Nephron (organoid): Measurements from ENCODE around the gene PALD1.

ENCODE experiments used
- H3K27ac Mint-ChIP-seq, 3 experiments: 2 replicates each; pipeline ENCODE4 v1.8.0; 2020; ENCODE audit warnings: mixed read lengths in 3 of 3, mild to moderate bottlenecking in 2 of 3, moderate library complexity in 1 of 3
- H3K27me3 Mint-ChIP-seq: 2 replicates; pipeline ENCODE4 v1.8.0; 2021; ENCODE audit warnings: low read depth, mild to moderate bottlenecking, moderate library complexity, mixed read lengths
- H3K36me3 Mint-ChIP-seq: 2 replicates; pipeline ENCODE4 v1.8.0; 2020; ENCODE audit warnings: low read depth, mixed read lengths
- H3K4me1 Mint-ChIP-seq: 2 replicates; pipeline ENCODE4 v1.8.0; 2020; ENCODE audit warnings: mixed read lengths
- H3K4me3 Mint-ChIP-seq, 3 experiments: 2 replicates each; pipeline ENCODE4 v1.8.0; 2020; ENCODE audit warnings: mild to moderate bottlenecking in 3 of 3, mixed read lengths in 3 of 3, moderate library complexity in 2 of 3
- H3K9me3 Mint-ChIP-seq: 2 replicates; pipeline ENCODE4 v1.8.0; 2020; ENCODE audit warnings: mixed read lengths
- CTCF ChIP-seq, 3 experiments: fragments of 200-600 bp; sonication (generic); IDR thresholded peaks; one replicate each; pipeline ENCODE4 v1.5.0; 2021; ENCODE audit warnings: antibody characterized with exemption in 3 of 3; ENCODE audit not compliant: unreplicated experiment in 3 of 3

Gene PALD1

GRCh38 chr10:70479165-70479581, 606 bp downstream of the PALD1 start:
- H3K27me3 Mint-ChIP-seq, result peaks cover 41% of the 10 kb centered on the region
- peaks cover 61% of the 10 kb centered on the region for H3K4me1 Mint-ChIP-seq
- no peaks in the 10 kb centered on the region for H3K36me3 Mint-ChIP-seq
- H3K4me3 Mint-ChIP-seq, result peak overlapping the region; percentile 79 to 85 (median 83)
- TF ChIP-seq CTCF (IDR thresholded peaks at IDR 0.05; ENCODE audit: unreplicated experiment in 3 of 3), result no peak
- no peaks in the 10 kb centered on the region for H3K9me3 Mint-ChIP-seq
- H3K27ac Mint-ChIP-seq, result peak overlapping the region in 1 of 3 experiments; percentile 6

GRCh38 chr10:70479626-70480238, 1.2 kb downstream of the PALD1 start:
- no peaks in the 10 kb centered on the region for H3K36me3 Mint-ChIP-seq
- no peak for TF ChIP-seq CTCF (IDR thresholded peaks at IDR 0.05; ENCODE audit: unreplicated experiment in 3 of 3)
- H3K27me3 Mint-ChIP-seq, result peaks cover 38% of the 10 kb centered on the region
- H3K27ac Mint-ChIP-seq, result peak overlapping the region in 2 of 3 experiments; percentile 6 to 54
- H3K9me3 Mint-ChIP-seq, result no peaks in the 10 kb centered on the region
- peaks cover 56% of the 10 kb centered on the region for H3K4me1 Mint-ChIP-seq
- H3K4me3 Mint-ChIP-seq, result peak overlapping the region; percentile 79 to 85 (median 83)

- no peak for TF ChIP-seq CTCF (IDR thresholded peaks at IDR 0.05; ENCODE audit: unreplicated experiment in 3 of 3)
- Mint-ChIP-seq H3K36me3 (no peaks in the 10 kb centered on the region), H3K27ac (peak overlapping the region in 2 of 3 experiments; percentile 6 to 54), H3K4me1 (peaks cover 50% of the 10 kb centered on the region), H3K9me3 (no peaks in the 10 kb centered on the region), H3K27me3 (peaks cover 31% of the 10 kb centered on the region), H3K4me3 (peak overlapping the region; percentile 79 to 85 (median 83))
Observed at GRCh38 chr10:70480239-70480861, 1.8 kb downstream of the PALD1 start.

- H3K9me3 Mint-ChIP-seq, result no peaks in the 10 kb centered on the region
- H3K4me1 Mint-ChIP-seq, result peaks cover 47% of the 10 kb centered on the region
- TF ChIP-seq CTCF (IDR thresholded peaks at IDR 0.05; ENCODE audit: unreplicated experiment in 3 of 3), result no peak
- no peaks in the 10 kb centered on the region for H3K36me3 Mint-ChIP-seq
- peak overlapping the region in 1 of 3 experiments; percentile 6 for H3K27ac Mint-ChIP-seq
- peaks cover 26% of the 10 kb centered on the region for H3K27me3 Mint-ChIP-seq
- peak overlapping the region; percentile 23 to 58 (median 48) for H3K4me3 Mint-ChIP-seq
Observed at GRCh38 chr10:70481105-70481504, 2.5 kb downstream of the PALD1 start.

- Mint-ChIP-seq H3K27ac (peak overlapping the region in 2 of 3 experiments; percentile 43 to 44), H3K4me1 (peaks cover 38% of the 10 kb centered on the region), H3K9me3 (no peaks in the 10 kb centered on the region), H3K36me3 (no peaks in the 10 kb centered on the region), H3K4me3 (peak overlapping the region in 1 of 3 experiments; percentile 35), H3K27me3 (peaks cover 17% of the 10 kb centered on the region)
- TF ChIP-seq CTCF (IDR thresholded peaks at IDR 0.05; ENCODE audit: unreplicated experiment in 3 of 3), result no peak
Observed at GRCh38 chr10:70481831-70482530, 3.4 kb downstream of the PALD1 start.
